NCI-H146 (cell line): Measurements from ENCODE around the gene FTO.
"Not testable (repeated sequence)": the region's sequence is repeated elsewhere in the genome, so short reads cannot be mapped to it uniquely, and the experiment has no call there.

ENCODE experiments used
- DNase-seq: peaks from one replicate; lab custom pipeline; 2025; lab: John Stamatoyannopoulos, UW

Gene FTO

GRCh38 chr16:53865494-53865863 is 161.5 kb downstream of the FTO start:
- DNase-seq = peak; percentile 23

GRCh38 chr16:53866520-53866919 is 162.6 kb downstream of the FTO start:
- DNase-seq = no peak

- no peak for DNase-seq
Observed at GRCh38 chr16:53870831-53871230, 166.9 kb downstream of the FTO start.

- no peak for DNase-seq
Observed at GRCh38 chr16:53872248-53873221, 168.6 kb downstream of the FTO start.

GRCh38 chr16:53876811-53877210 is 172.9 kb downstream of the FTO start:
- no peak for DNase-seq

GRCh38 chr16:53878216-53878615 is 174.3 kb downstream of the FTO start:
- DNase-seq = no peak

- DNase-seq = no peak
Observed at GRCh38 chr16:53881371-53881770, 177.4 kb downstream of the FTO start.

GRCh38 chr16:53882310-53882709 is 178.4 kb downstream of the FTO start:
- no peak for DNase-seq

- no peak for DNase-seq
Observed at GRCh38 chr16:53884748-53885147, 180.8 kb downstream of the FTO start.

- peak; percentile 2 for DNase-seq
Observed at GRCh38 chr16:53886482-53887378, 182.8 kb downstream of the FTO start.

- DNase-seq = no peak
Observed at GRCh38 chr16:53888222-53888621, 184.3 kb downstream of the FTO start.

- not testable (repeated sequence) for DNase-seq
Observed at GRCh38 chr16:53890877-53891276, 186.9 kb downstream of the FTO start.

- no peak for DNase-seq
Observed at GRCh38 chr16:53891409-53892139, 187.6 kb downstream of the FTO start.

- peak; percentile 29 for DNase-seq
Observed at GRCh38 chr16:53892155-53892554, 188.2 kb downstream of the FTO start.

GRCh38 chr16:53893731-53894435 is 189.9 kb downstream of the FTO start:
- DNase-seq = peak; percentile 4

- DNase-seq = no peak
Observed at GRCh38 chr16:53894686-53895085, 190.7 kb downstream of the FTO start.

GRCh38 chr16:53895433-53895832 is 191.5 kb downstream of the FTO start:
- no peak for DNase-seq

GRCh38 chr16:53895851-53896250 is 191.9 kb downstream of the FTO start:
- DNase-seq = no peak

- no peak for DNase-seq
Observed at GRCh38 chr16:53896722-53897121, 192.8 kb downstream of the FTO start.

- no peak for DNase-seq
Observed at GRCh38 chr16:53898993-53899392, 195.0 kb downstream of the FTO start.

- no peak for DNase-seq
Observed at GRCh38 chr16:53899431-53899830, 195.5 kb downstream of the FTO start.
